NCI-H82 treated with DMSO at 0.1 percent for 48 hours (cell line): Measurements from ENCODE around the gene APOB.

ENCODE experiments used
- DNase-seq: peaks from one replicate; lab custom pipeline; 2025; ENCODE audit not compliant: unreplicated experiment; lab: John Stamatoyannopoulos, UW

The APOB gene

DNA sequence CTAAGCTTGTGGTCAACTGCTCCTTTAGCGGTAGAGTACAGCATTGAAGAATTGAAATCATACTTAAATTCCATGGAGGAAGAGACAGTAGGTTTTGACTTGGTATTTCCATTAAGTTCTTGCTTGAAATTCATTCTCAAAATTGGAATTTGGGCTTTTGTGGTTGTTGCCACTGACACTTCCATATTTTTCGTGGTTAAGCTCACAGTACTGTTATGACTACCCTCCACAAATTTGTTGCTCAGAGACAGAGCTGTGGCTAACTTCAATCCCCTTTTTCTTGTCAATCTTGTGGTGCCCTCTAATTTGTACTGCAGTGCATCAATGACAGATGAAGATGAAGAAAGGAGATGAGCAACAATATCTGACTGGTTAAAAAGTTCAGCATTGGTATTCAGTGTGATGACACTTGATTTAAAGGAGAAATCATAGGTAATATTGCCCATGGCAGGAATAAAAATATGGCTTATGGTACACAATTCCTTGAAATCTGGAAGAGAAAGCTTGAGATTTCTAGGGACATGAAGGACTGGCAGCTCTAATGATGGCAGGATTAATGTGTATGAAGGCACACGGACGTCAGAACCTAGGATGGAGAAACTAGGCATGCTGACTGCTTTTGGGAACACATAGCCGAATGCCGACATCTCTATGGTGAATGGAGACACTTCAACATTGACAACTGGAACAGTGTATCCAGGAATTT lies 37.3 kb downstream of the APOB start:
- no peak for DNase-seq

DNA sequence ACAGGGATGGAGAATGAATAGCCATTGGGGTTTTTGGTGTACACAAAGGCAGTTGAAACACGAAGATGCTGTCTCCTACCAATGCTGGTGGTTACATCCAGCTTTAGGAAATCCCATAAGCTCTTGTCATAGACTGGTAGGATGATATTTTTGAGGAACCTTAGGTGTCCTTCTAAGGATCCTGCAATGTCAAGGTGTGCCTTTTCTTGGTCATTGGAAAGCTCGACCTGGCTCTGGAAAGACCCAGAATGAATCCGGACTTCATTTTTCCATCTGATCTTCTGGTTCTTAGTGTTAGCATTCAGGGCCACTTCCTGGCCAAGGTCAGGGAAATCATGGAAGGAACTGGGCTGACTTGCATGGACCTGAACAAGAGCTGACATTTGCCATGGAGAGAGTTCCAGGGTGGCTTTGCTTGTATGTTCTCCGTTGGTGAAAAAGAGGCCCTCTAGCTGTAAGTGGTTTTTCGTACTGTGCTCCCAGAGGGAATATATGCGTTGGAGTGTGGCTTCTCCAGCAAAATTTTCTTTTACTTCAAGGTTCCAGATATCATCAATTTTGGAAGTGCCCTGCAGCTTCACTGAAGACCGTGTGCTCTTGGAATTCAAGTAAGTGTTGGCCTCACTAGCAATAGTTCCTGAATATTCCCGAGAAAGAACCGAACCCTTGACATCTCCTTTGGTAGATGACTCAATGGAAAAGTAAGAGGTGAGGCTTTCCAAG lies 38.0 kb downstream of the APOB start:
- no peak for DNase-seq

DNA sequence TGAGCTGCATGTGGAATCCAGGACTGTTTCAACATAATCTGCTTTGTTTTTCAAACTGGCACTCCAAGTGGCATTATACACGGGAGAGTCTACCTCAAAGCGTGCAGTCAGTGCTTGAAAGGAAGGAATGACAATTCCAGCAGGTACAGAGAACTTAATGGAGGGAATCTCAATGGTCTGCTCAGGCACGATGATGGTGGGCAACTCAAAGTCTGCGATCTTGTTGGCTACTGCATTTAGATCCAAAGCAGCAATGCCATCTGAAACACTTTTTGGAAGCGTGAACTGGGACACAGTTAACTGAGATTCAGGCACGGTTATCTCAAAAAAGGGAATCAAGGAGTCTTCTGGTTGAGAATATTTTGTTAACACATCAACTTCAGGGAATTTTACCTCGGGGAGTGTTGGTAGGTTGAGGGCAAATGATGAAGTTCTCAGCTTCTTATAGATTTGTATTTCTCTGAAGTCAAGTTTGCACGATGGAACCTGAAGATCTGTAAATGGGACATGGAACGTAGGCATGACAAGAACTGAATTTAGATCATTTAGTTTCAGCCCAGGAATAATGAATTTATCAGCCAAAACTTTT lies 38.7 kb downstream of the APOB start:
- DNase-seq, result no peak

DNA sequence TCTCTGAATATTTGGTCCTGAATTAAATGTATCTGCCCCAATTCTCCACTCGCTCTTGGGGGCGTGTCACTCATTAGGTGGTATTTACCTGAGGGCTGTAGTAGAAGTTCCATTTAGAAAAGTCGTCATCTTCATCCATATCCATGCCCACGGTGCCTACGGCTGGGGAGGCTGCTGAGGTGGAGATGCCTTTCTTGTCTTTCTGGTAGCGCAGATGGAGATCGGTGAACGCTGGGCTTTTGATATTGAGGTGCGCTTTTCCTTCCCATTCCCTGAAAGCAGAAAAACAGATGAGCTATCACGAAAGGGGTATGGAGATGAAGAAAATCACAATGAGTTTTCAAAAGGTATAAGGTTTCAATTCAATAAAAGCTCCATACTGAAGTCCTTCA lies 39.7 kb downstream of the APOB start:
- no peak for DNase-seq

DNA sequence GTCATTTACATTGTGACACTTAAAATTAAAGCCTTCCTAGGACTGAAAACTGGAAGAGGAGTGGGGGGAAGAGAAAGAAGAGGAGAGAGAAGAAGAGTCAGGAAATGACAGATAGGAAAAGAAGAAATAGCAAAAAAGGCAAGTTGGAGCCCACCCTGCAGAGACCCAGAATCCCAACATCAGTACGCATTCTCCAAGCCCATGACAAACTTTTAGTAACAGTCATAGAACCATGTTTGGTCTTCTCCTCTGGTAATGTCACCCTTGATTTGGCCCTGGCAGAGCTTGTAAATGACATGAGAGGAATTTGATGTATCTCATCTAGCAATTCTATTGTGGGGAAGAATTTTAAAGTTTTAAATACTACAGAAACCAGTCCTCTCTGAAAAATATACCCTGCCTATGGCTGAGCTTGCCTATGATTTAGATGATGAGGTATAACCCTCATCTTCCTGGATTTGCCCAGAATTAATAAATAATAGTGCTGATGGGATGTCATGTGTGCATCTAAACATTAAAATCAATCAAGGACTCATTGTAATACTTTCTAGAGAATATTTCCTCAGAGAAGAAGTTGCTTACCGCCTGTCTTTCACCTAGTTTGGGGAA lies 40.2 kb downstream of the APOB start:
- no peak for DNase-seq

DNA sequence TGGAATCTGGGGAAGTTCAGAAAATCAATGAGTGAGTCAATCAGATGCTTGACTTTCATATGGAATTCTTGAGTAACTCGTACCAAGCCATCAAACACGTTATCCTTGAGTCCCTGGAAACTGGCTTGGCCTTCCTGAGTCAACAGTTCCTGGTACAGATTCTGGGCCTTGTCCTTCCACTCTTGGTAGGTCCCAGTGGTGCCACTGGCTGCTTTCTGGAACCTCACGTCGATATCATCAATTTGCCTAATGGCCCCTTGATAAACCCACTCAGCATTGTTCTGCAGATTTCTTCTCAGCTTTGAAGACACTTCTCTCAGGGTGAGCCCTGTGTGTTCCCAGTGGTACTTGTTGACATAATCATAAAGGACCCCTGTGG lies 41.1 kb downstream of the APOB start:
- no peak for DNase-seq

DNA sequence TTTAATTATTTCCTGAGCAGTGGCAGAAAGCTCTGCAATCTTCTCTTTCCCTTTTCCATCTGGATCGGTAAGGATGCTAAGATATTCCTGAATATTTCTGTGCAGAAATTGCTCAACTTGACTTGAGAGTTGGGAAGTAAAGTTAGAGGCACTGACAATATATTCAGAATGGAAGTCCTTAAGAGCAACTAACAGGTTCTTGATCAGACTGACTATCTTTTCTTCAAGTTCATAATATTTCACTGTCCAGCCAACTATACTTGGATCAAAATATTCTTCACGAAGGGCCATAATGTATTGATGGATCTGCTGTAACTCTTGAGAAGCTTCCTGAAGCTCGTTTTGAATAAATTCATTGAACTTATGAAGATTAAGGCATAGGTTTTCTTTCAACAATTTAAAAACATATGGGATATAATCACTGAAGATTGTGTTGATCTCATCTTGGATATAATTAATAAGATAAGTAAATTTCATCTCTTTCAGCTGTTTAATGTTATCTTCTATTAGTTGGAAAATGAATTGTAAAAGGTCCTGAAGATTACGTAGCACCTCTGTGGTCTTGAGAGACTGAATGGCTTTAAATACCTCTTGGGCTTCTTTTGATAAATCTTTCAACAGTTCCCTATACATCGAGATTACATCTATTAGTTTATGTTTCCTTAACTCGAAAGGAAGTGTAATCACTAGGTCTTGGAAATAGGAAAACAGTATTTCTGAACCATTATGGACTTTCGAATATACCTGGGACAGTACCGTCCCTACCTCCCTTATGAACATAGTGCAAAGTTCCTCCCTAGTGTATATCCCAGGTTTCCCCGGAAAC lies 41.7 kb downstream of the APOB start:
- no peak for DNase-seq

DNA sequence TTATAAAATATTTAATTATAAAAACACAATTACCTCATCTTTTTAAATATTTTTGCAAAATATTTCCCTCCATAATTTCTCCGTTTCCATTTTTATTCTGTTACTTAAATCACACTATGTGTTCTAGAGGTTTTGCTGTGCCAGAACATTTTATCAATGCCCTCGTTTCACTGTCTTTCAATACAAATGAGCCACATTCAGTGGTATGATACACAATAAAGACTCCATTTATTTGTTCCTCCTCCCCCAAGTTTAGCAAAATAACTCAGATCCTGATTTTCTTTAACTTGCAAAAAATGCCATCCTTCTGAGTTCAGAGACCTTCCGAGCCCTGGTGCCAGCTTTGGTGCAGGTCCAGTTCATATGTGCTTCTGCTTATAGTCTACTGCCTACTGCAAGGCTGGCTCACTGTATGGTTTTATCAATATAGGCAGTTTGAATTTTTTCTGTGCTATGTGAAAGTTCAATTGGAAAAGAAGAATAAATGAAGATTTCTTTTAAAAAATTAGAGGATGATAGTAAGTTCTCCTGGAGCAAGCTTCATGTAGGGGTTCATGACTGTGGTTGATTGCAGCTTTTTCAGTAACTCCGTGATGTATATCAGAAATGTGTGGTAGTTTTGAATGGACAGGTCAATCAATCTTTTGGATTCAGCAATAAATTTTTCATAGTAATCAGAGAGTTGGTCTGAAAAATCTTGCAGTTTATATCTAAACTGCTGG lies 42.5 kb downstream of the APOB start:
- no peak for DNase-seq

DNA sequence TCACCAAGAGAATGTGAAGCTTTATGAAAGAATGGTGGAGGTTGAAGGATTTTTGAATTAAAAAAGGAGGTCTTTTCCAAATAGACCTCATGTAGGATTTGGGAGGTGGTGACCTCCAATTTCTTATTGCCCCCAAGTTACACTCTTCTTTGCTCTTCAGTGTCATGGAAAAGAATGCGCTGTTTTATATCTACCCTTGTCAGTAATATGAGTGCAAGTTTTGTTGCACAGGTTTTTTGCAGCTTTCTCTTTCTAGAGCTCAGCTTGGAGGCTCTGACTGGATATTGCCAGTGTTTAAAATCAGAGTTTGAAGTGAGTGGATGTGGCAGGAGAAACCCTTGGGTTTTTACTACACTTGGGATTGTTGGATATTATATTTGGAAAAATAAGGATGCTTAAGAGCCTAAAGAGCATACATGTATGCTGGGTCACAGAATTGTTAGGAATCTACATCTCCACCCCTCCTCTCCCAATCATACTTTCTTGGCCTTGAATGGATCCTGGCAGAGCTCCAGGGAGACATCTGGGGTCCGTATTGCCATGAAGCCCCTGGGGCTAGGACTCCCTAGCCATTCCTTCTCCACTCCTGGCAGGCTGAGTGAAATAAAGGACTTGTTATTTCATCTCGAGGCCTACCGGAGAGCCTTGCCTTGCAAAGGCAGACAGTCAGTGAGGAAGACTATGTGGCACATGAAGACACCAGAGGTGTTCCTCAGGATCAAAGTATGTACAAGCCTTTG lies 43.8 kb downstream of the APOB start:
- DNase-seq, result no peak

DNA sequence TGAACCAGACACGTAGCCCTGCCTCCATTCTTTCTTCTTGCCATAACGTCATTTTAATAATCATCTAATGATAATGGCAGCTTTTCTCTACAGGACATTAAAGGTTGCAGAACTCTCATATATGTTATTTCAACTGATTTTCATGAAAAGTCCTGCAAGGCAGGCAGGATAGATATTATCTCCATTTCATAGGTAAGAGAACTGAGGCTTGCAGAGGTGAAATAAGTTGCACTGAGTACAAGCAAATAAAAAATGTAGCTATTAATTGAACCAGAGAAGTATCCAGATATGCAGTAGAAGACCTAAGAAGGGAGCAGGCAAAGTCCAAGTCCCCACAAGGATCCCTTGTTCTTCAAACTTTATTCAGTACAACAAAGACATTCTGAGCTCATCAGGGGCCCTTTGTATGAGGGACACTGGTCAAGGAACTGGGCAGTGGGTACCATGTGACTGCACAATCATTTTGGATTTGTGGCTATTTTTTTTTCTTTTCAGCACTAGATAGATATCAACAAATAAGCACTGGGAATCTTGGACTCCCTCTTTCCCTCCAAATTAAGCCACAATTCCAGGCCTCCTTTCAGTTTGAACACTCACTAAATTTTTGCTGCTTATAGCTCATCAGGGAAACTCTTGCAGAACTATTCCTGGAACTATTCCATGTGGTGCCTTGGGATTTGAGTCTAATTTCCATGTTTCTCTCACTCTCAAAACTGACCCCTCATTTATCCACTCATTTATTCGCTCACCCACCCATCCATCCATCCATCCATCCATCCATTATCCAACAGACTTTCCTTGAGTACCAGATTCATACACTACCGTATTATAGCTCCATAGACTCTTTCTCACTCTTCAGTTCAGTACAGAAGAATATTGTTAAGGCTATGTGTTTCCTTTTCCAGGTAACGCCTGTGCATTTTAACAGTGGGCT lies 44.6 kb downstream of the APOB start:
- DNase-seq, result no peak

DNA sequence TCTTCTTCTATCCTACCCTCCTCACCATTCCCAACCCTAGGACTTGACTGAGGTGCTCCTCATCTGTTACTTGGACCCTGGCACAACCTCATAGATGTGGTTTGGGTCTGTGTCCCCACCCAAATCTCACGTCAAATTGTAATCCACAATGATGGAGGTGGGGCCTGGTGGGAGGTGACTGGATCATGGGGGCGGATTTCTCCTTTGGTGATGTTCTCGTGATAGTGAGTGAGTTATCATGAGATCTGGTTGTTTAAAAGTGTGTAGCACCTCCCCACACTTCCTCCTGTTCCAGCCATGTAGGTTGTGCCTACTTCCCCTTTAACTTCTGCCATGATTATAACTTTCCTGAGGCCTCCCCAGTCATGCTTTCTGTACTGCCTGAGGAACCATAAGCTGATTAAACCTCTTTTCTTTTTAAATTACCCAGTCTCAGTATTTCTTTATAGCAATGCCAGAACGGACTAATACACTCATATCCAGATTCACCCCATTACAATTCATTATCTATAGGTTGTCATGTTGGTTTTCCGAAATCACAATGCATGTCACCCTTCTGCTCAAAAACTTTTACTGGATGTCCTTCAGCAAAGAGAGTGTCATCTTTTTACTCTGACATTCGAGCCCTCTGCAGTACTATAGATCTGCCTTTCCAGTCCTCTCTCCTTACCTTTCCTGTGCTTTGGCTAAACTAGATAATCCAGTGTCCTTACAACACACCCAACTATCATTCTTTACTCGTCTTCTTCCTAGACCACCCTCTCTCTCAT lies 45.7 kb downstream of the APOB start:
- DNase-seq, result no peak

DNA sequence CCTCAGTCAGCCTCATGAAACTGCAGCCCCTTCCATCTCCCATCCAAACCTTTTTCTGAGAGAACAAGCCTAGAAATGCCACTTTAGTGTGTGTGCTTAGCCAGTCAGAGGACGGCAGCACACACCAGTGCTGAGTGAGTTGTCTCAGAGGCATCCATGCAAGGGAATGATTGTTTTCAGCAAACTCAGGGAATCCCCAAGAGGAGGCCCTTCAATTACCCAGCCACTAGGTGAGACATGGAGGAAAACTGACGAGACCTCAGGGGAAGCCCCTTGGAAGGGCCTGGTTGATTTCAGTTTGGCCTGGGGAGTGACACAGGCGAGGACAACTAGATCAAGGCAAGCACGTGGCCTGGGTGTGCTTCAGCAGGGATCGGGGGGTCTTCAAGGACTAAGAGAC lies 49.7 kb downstream of the APOB start:
- no peak for DNase-seq

DNA sequence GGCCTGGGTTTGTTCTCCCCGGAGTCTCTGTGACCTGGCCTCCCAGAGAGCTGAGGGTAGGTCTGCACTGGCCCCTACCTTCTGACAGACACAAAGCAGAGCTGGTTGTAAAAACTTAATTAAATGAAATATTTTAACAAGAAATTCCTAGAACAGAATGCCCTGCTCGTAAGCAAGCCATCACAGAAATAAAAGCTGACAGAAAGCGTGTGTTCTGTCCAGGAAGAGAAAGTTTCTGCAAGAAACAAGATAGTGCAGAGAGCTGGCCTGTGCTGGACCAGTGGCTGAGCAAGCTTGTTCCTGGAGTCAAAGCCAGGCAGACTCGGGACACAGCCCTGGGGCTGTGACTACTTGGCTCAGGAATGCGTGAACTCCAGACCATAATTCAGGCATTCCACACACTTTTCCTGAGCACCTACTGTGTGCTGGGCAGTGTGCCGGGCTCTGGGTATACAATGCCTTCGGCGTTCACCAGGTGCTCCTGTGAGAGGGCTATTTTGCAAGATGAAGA lies 51.6 kb downstream of the APOB start:
- DNase-seq, result no peak

DNA sequence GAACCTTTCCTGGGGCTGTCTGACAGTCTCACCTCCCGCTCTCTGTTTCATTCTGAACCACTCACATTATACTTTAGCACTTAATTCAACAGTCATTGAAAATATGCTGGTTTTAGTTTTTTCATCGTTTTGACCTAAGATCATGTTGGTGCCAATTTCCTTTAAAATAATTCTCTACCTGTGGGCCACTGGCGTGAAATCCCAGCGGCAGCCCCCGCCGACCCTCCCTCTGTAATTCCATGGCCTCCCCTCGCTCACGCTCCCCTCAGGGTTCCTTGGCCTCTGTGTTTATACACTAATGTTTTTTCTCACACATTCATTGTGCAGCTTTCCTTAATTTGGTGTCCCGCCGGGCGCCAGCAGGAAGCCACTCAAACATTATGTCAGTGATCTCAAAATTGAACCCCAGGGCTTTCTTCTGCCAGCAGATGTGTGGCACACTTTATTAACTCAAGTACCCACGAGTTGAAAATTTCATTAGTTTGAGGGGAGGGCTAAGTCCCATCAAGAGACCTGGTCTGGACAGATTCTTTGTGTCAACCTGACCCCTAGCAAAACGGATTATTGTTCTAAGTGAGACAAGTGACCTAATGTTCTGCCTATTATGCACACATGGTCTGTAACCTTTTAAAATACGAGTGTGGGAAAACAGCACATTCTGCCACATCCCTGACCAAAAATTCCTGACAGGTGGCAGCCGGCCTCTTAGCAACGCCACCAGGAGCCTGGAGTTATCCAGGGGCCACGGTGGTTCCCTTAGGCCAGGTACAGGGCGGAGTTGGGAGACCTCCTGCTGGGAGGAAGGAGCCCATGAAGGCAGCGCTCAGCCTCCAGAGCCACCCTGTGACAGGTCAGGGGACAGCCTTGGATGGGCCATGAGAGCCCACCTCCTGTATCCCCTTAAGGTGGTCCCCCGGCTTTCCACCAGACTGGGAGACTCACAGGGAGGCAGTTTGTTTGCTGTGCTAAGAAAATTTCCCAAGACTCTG lies 53.1 kb downstream of the APOB start:
- DNase-seq, result no peak

DNA sequence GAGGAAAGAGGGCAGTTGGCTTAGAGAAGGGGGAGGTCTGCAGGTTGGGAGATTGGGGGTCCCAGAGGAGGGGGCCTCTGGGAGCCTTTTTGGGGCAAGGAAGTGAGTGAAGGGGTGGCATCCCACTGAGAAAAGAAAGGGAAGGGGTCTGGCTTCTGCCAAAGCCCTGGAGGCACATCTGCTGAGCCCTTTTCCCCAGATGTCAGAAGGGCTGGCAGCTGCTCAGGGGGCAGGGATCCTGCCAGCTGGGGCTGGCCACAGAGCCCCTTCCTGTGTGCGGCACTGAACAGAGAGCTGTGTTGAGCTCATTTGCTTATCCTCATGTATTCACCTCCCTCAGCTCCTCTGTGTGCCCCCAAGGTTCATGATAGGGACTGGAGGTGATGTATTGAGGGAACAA lies 54.5 kb downstream of the APOB start:
- no peak for DNase-seq

DNA sequence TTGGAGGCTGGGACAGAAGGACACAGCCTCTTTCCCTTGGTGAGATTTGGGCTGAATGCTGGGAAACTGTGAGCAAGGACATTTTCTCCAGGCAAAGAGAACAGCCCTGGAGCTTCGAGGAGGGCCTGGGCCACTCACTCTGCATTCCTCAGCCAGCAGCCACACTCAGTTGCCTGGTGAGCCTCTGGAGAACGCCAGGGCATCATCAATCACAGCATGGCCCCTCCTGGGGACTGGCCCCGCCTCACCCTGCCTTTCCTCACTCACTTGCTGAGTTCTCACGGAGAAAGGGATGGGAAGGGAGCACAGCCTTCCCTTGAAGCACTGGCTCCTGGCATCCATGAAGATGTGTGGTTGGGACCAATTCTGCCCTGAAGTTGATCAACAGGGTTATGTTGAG lies 55.0 kb downstream of the APOB start:
- DNase-seq, result no peak
